SK-N-MC (cell line): ENCODE measurements around the gene IL10RB.

ENCODE experiments used
- EZH2 ChIP-seq: fragments of 200-600 bp; sonication (generic); IDR thresholded peaks from one replicate; pipeline ENCODE4 v1.6.1; 2017; ENCODE audit warnings: antibody characterized with exemption
- FOXP2 ChIP-seq: optimal IDR thresholded peaks from 2 replicates; pipeline ENCODE3; 2011; ENCODE audit warnings: mild to moderate bottlenecking, moderate library complexity; ENCODE audit not compliant: insufficient read depth; ENCODE audit errors: extremely low read length, control extremely low read depth
- POLR2AphosphoS5 ChIP-seq: IDR thresholded peaks from 2 replicates; pipeline ENCODE4 v1.6.1; 2012; ENCODE audit warnings: mild to moderate bottlenecking, low read depth, low read length, borderline replicate concordance

- TF ChIP-seq EZH2 (no peak), POLR2AphosphoS5 (no peak), FOXP2 (no peak)
Measured at GRCh38 chr21:33219954-33220353, 46.2 kb upstream of the IL10RB start.
